ENCODE results near the gene APRT. TPM values are rescaled to one million over a fixed set of nuclear protein-coding genes. Genes with fewer than 3 reads are reported as not detected.

Gene APRT, protein sequence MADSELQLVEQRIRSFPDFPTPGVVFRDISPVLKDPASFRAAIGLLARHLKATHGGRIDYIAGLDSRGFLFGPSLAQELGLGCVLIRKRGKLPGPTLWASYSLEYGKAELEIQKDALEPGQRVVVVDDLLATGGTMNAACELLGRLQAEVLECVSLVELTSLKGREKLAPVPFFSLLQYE
- 251 and 258 TPM in 2 replicates for total RNA-seq

DNA sequence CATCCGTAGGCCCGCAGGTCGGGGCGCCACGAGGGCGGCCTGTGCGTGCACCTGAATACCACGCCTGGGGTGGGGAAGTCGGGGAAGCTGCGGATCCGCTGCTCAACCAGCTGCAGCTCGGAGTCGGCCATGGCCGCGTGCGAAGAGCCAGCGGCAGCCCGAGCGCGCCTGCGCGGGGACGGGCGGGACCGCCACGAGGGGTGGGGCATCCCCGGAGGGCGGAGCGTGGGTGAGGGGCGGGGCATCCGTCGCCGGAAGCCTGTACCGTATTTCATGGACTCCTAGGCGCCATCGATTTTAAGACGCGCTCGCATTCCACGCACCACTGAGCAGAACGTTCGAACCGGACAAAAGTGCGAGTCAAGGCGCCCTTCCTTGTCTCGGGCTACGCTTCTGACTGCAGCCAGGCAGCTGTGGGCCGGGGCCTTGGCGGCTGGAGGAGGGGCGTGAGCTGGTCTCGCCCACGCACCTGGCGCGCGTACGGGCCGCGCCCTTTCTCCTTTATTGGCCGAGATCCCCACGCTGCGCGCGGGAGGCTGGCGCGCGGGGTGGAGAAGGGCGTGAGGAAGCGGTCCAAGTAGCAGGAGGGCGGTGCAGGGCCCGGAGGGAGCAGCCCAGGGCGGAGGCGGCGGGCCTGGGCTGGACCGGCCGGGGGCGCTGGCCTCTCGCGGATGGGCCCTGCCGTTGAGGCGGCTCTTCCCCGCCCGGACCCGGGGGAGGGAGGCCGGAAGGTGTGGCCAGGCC lies at the start of gene APRT:
APRT (minus strand) TSS at position 160 of the 744 bp plus-strand sequence; CDS start at position 131, 29 bp downstream.

DNA sequence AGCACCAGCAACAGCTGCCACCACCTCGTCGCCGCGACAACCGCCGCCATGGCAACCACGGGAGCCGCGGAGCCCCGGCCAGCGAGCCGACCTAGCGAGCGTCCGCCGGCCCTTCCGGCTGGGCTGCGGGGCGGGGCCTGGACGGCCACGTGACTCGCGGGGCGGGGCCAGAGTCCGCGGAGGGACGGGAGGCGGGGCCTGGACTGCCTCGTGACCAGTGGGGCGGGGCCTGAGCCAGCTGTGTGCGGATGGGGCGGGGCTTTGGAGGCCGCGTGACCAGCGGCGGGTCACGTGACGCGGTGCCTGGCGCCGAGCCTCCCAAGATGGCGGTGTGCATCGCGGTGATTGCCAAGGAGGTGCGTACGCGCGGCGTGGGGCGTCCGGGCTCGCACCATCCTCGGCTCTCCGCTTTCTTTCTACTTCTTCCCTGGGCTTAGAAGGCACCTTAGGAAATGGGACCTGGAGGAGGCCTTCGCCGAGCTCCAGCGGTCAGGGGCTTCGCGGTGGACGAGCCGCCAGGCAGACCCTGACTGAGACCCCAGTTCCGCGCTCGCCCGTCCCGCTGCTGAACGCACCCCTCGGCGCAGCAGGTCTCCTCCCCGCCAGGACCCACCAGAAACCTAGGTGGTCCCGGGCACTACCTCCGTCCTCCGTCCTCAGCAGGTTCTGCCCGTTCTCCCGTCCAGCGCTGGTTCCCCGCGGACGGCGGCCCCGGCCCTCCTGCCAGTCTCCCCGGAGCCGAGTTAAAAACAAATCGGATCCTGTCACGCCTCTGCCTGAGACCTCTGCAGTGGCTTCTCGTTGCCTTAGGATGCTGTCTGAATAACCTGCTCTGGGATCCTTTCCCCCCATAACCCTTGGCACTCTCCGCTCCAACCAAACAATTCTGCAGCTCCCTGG lies 45.4 kb upstream of the APRT start, which contains the start of the genes GALNS and TRAPPC2L:
GALNS (minus strand) TSS at position 120 of the 900 bp plus-strand sequence; CDS start at position 50, 70 bp downstream.
TRAPPC2L (plus strand) TSS at position 300 of the 900 bp plus-strand sequence; CDS start at position 324, 24 bp downstream.

DNA sequence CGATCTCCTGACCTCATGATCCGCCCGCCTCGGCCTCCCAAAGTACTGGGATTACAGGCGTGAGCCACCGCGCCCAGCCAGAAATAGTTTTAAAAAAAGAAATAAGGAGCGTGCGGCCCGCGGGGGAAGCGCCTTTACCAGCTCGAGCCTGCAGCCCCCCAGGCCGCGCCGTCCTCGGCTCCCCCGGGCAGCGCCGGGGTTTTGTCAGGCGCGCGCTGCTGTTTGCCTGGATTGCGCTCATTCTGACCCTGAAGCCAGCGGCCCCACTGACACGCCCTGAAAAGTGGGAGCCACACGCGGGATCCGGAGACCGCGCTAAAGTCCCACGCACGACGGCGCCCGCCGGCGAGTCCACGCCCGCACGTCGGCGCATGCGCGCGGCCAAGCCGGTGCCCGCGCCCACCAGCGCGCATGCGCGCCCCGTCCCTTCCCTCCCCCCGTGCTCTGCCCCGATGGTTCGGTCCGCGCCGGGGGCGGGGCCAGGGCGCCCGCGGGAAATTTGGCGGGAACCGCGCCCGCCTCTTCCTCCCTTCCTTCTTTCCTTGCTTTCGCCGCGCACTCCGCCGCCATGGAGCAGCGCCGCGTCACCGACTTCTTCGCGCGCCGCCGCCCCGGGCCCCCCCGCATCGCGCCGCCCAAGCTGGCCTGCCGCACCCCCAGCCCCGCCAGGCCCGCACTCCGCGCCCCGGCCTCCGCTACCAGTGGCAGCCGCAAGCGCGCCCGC lies 8.3 kb downstream of the APRT start, which contains the start of gene CDT1:
CDT1 (plus strand) TSS at position 526 of the 724 bp plus-strand sequence; CDS start at position 569, 43 bp downstream.

DNA sequence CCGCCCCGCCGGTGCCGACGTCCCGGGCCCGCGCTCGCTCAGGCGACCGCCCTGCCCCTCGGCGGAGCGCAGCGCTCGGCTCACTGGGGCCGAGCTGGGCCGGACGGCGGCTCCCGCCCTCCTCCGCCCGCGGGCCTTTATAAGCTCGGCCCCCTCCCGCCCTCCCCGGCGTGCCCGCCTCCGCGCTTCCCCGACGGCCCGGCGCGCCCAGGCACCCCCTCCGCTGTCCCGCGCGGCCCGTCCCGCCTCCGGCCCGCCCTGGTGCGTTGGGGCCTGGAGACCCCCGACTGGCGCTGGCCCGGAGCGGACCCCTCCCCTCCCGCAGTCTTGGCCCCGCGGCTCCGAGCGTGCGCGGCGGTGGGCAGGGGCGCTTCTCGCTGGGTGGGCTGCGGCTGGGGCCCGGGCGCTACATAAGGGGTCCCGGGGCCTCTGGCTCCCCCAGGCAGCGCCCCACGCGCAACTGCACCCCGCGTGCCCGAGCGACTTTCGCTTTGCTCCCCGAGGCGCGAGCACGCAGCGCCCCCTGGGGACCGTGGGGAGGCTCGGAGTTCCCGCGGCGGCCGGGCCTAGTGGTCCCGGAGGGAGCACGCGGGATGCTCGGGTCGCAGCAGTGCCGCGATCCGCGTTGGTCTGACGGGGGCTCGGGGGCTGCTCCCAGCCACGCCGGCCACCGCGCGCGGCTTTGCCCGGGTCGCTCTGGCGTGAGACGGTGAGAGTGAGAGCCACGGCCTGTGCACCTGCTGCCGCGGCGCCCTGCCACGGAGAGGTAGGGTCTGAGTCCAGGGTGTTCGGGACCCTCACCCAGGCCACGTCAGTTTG lies 26.4 kb downstream of the APRT start, which contains the start of gene PIEZO1:
PIEZO1 (minus strand) TSS at position 115 of the 819 bp plus-strand sequence. CDS start 256 bp downstream, outside the sequence.

Other genes starting within 250 kb of the APRT start
- 13.7 and 15.9 TPM in 2 replicates for gene ZC3H18, start 241.5 kb downstream of the APRT start, total RNA-seq
- not detected in 2 replicates for gene IL17C, start 173.4 kb downstream of the APRT start, total RNA-seq
- gene CYBA, start 160.9 kb downstream of the APRT start, total RNA-seq, result 490 and 554 TPM in 2 replicates
- 54.0 and 99.6 TPM in 2 replicates for gene MVD, start 148.8 kb downstream of the APRT start, total RNA-seq
- 0.16 TPM in 1 of 2 replicates, not detected in the other for gene SNAI3, start 125.4 kb downstream of the APRT start, total RNA-seq
- gene RNF166, start 105.5 kb downstream of the APRT start, total RNA-seq, result 14.1 and 15.1 TPM in 2 replicates
- gene CTU2, start 105.4 kb downstream of the APRT start, total RNA-seq, result 13.0 and 13.5 TPM in 2 replicates
- 232 and 251 TPM in 2 replicates for gene PIEZO1, start 26.7 kb downstream of the APRT start, total RNA-seq
- 2.5 and 7.3 TPM in 2 replicates for gene CDT1, start 8.1 kb downstream of the APRT start, total RNA-seq
- 38.1 and 38.2 TPM in 2 replicates for gene GALNS, start 45.0 kb upstream of the APRT start, total RNA-seq
- 41.5 TPM in 2 replicates for gene TRAPPC2L, start 45.2 kb upstream of the APRT start, total RNA-seq
- not detected in 2 replicates for gene PABPN1L, start 54.7 kb upstream of the APRT start, total RNA-seq
- gene CBFA2T3, start 165.3 kb upstream of the APRT start, total RNA-seq, result not detected in 2 replicates

Measured in cardiac atrium fibroblast (primary cell).